Pancreas (tissue), 10 donors: Measurements from ENCODE around the gene ITPKB. TPM values are rescaled to one million over a fixed set of nuclear protein-coding genes. Genes with fewer than 3 reads are reported as not detected.

Experiments
- ATAC-seq, 4 donors: fragments of 200-7000 bp; cut with Tn5 transposase; one replicate each; pipeline versions ENCODE4 v1.8.0 to v1.9.1; 2020; ENCODE audit warnings: mild to moderate bottlenecking in 4 of 4, moderate library complexity in 4 of 4
- DNase-seq, 6 donors: peaks; one replicate each; pipeline ENCODE4 v3.0.0-alpha.2; 2020
- FAIRE-seq: peaks from 2 replicates; lab custom pipeline; 2012; peaks lifted over from hg19 to GRCh38; lab: Jason Lieb, UNC
- H3K27ac ChIP-seq, 4 donors: fragments of 200-600 bp; sonication (generic); 1 replicate in 3 of 4; 2 replicates in 1 of 4; pipeline versions ENCODE4 v1.5.0 to v1.8.0; 2020
- H3K27me3 ChIP-seq, 4 donors: fragments of 200-600 bp; one replicate each; pipeline ENCODE4 v1.8.0; 2021
- H3K36me3 ChIP-seq, 3 donors: fragments of 200-600 bp; sonication (generic) in 1 of 3; one replicate each; pipeline versions ENCODE4 v1.5.0 to v1.8.0; 2020 to 2021
- H3K4me1 ChIP-seq, 3 donors: fragments of 200-600 bp; one replicate each; pipeline ENCODE4 v1.8.0; 2021
- H3K4me3 ChIP-seq, 4 donors: fragments of 200-600 bp; sonication (generic) in 2 of 4; one replicate each; pipeline versions ENCODE4 v1.5.0 to v1.8.0; 2020 to 2021
- H3K9me3 ChIP-seq, 4 donors: fragments of 200-600 bp; one replicate each; pipeline ENCODE4 v1.8.0; 2021
- CTCF ChIP-seq, 4 donors: fragments of 200-600 bp; sonication (generic) in 3 of 4; IDR thresholded peaks; one replicate each; pipeline versions ENCODE4 v1.5.0 to v1.8.0; 2021; ENCODE audit warnings: antibody characterized with exemption in 4 of 4
- WGBS, 2 donors: extraction: QIAGEN DNeasy Blood & Tissue Kit; methylation state at CpG; one replicate each; pipeline ENCODE4 v1.1.7; 2013; 5-methylcytosine and 5-hydroxymethylcytosine counted together
- intact Hi-C, 3 donors: fragments of 100-400 bp; cut with DNase I; formaldehyde crosslinking; loops; one replicate each; pipeline versions ENCODE4 v1.11.1 to v1.14.2; 2022
- polyA plus RNA-seq, 2 donors: library from polyadenylated mRNA; stranded (reverse); fragments of 200-250 nt; gene quantifications; one replicate each; pipeline ENCODE4 v1.2.3, GENCODE V29; 2013
- total RNA-seq, 6 donors: library from RNA; stranded (reverse); fragmentation: NEBNext Ultra II Directional in 4 of 6; extraction: Animal tissue kit (Norgen Biotek cat#: 25700) in 4 of 6; gene quantifications; one replicate each; pipeline versions ENCODE4 v1.2.1 to v1.2.4, GENCODE V29; 2021 to 2023
- donor health status: healthy with polysubstance abuse.
- donor health status: DM: no; HTN: no; CAD: no; lungs with moderate emphysema.
- donor health status: DM: no; HTN: no; CAD: no.
- donor health status: control.
- donor health status: control.
- donor health status: Bipolar disorder and iron deficiency.
- donor health status: DM: yes; HTN: yes; CAD: no.
- donor health status: DM: no; HTN: no; CAD: no.
- donor health status: DM: no; HTN: no; CAD: no.
- donor health status: DM: yes; HTN: yes; CAD: no.

Gene ITPKB
- total and polyA plus RNA-seq, 8 donors, result 3.8 to 13.9 (median 5.5) TPM

GRCh38 chr1:226688808-226689207 lies 50.3 kb downstream of the ITPKB start:
- Histone ChIP-seq H3K4me1 (no peaks in the 10 kb centered on the region), H3K4me3 (no peak overlapping the region), H3K27ac (no peak overlapping the region), H3K9me3 (no peaks in the 10 kb centered on the region), H3K27me3 (no peaks in the 10 kb centered on the region), H3K36me3 (no peaks in the 10 kb centered on the region)
- TF ChIP-seq CTCF (IDR thresholded peaks at IDR 0.05), result no peak
- 70 to 71% methylated on average over 4 of the region's 4 CpGs for WGBS, 2 donors
- intact Hi-C loops, result no loop called here
- no peak for FAIRE-seq
- no peak for DNase-seq
- ATAC-seq, result no peak

GRCh38 chr1:226688056-226688748 lies 50.9 kb downstream of the ITPKB start:
- H3K27ac ChIP-seq, result no peak overlapping the region
- DNase-seq, result no peak
- H3K27me3 ChIP-seq, result no peaks in the 10 kb centered on the region
- H3K4me3 ChIP-seq, result no peak overlapping the region
- intact Hi-C loops, result no loop called here
- H3K36me3 ChIP-seq, result no peaks in the 10 kb centered on the region
- no peaks in the 10 kb centered on the region for H3K9me3 ChIP-seq
- TF ChIP-seq CTCF (IDR thresholded peaks at IDR 0.05), result no peak
- no peak for ATAC-seq
- H3K4me1 ChIP-seq, result no peaks in the 10 kb centered on the region
- FAIRE-seq, result no peak
- WGBS, 2 donors, result 79 to 81% methylated on average over 6 of the region's 6 CpGs

GRCh38 chr1:226687426-226687825 lies 51.7 kb downstream of the ITPKB start:
- no peaks in the 10 kb centered on the region for H3K9me3 ChIP-seq
- H3K27me3 ChIP-seq, result no peaks in the 10 kb centered on the region
- peak in 3 of 4 donors; percentile 24 to 70 (median 44) for ATAC-seq
- DNase-seq, result no peak
- H3K36me3 ChIP-seq, result no peaks in the 10 kb centered on the region
- no peak overlapping the region for H3K4me3 ChIP-seq
- H3K27ac ChIP-seq, result no peak overlapping the region
- intact Hi-C loops, result no loop called here
- no peak for FAIRE-seq
- TF ChIP-seq CTCF (IDR thresholded peaks at IDR 0.05), result no peak
- H3K4me1 ChIP-seq, result no peaks in the 10 kb centered on the region
- WGBS, 2 donors, result 92 to 93% methylated on average over 2 of the region's 2 CpGs

GRCh38 chr1:226686440-226687425 lies 52.3 kb downstream of the ITPKB start:
- Histone ChIP-seq H3K27me3 (no peaks in the 10 kb centered on the region), H3K36me3 (no peaks in the 10 kb centered on the region), H3K4me3 (no peak overlapping the region), H3K27ac (no peak overlapping the region), H3K9me3 (no peaks in the 10 kb centered on the region), H3K4me1 (no peaks in the 10 kb centered on the region)
- 79 to 87% methylated on average over 12 of the region's 12 CpGs for WGBS, 2 donors
- DNase-seq (no peak), FAIRE-seq (no peak), ATAC-seq (no peak)
- no peak for TF ChIP-seq CTCF (IDR thresholded peaks at IDR 0.05)
- intact Hi-C loops, result no loop called here
